Left cardiac atrium (tissue), 4 donors: ENCODE measurements around the gene SUSD1. TPM values are rescaled to one million over a fixed set of nuclear protein-coding genes. Genes with fewer than 3 reads are reported as not detected.
A peak's percentile ranks its signal among the peaks of the same experiment; 100 is the strongest.
"Not testable (repeated sequence)": the region's sequence is repeated elsewhere in the genome, so short reads cannot be mapped to it uniquely, and the experiment has no call there.

Experiments used
- ATAC-seq, 2 donors: fragments of 200-7000 bp; cut with Tn5 transposase; one replicate each; pipeline ENCODE4 v1.9.1; 2020; ENCODE audit warnings: mild to moderate bottlenecking in 2 of 2, moderate library complexity in 2 of 2
- DNase-seq: peaks from one replicate; pipeline ENCODE4 v3.0.0-alpha.2; 2020
- intact Hi-C, 2 donors: fragments of 100-400 bp; cut with DNase I; formaldehyde crosslinking; loops; one replicate each; pipeline versions ENCODE4 v1.14.1 to v1.15.1; 2022 to 2023
- long read RNA-seq: library from polyadenylated mRNA; unstranded; transcript quantifications from one replicate; pipeline ENCODE4 v2.0.0, GENCODE V29; 2021
- total RNA-seq, 2 donors: library from RNA; stranded (reverse); fragmentation: NEBNext Ultra II Directional; extraction: Animal tissue kit (Norgen Biotek cat#: 25700); gene quantifications; one replicate each; pipeline ENCODE4 v1.2.1, GENCODE V29; 2021
- donor health status: DM: no; HTN: yes; CAD: no.
- donor health status: DM: no; HTN: yes; CAD: no; lungs with severe emphysema.
- donor health status: DM: yes; HTN: yes; CAD: no.
- donor health status: Dilated cardiomyopathy.

SUSD1 gene
- 10 to 100 TPM in 1 of 2 donors, 1 to 10 TPM in 1; 9.4 to 13.7 TPM for total RNA-seq
- long read RNA-seq, partial matches to known transcripts, result 2 of 3 reads
- long read RNA-seq, other reads (novel, unspliced or antisense), result 0 of 3 reads

DNA sequence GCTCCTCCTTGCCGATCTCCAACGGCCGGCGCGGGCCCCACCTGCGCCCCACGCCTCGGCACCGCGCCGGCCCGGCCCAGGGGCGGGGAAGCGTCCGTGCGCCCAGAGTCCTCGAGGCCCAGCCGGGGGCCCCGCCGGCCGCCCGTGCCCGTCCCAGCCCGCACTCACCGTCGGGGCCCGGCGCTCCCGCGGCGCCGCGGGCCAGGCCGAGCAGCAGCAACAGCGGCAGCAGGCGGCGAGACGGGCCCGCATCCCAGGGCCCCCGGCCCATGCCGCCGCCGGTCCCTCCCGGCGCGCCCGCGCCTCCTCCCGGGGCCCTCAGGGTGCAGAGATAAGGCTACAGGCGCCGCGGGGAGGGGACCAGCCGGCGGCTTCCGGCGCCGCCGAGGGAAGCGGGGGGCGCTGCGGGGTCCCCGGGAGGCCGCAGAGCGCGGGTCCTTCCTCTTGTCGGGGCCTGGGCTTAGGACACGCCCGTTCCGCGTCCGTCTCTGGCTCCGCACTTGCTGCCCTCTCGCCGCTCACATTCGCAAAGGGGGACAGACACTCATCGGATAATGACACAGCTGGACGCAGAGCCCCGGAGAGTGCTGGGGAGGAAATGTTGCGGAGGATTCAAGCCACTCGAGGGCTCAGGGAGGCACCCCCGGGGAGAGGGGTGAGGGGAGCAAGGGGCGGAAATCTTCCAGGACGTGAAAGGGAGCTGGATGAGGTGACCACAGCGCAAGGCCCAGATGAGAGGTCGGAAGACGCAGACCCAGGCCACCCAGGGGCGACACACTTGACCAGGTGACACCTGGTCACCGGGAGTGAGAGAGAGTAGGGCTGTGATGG lies at the start of gene SUSD1:
TSS of gene SUSD1 (minus strand) at position 333 of the 831 bp plus-strand sequence. CDS start at position 271, 62 bp downstream.
- intact Hi-C loops, result no loop called here
- ATAC-seq (peak; percentile 62 to 68), DNase-seq (peak; percentile 56)

DNA sequence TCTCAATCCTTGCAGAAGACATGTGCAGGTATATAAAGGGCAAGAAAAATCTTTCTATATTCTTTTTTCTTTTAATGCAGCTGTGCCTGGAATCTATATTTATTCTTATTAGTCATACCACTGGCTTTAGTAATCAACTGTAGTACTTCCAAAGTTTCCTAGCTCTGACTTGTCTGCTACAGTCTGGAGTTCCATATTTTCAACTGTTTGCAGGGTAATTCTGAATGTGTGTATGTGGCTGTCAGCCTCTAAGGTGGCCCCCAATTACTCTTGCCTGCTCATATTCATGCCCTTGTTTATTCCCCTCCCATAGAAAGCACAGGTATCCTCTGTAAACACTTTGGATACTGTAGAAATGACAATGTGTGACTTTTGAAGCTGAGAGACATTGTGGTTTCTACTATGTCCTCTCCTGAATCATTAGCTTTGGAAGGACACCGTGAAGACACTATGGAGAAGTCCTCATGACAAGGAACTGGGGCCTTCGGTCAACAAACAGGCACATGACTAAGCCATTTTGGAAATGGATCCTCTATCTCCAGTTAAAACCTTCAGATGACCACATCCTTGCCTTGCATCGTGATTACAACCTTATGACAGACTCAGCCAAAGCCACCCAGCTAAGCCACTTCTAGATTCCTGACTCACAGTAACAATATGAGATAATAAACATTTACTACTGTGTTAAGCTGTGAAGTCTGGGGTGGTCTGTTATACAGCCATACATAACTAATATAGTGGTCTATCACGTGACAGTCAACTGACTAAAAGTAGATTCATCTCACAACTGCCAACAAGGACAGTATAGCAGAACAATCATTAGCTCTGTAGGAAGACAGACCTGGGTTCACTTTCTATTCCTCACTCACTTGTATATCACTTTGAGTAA lies 49.5 kb upstream of the SUSD1 start:
- DNase-seq (no peak), ATAC-seq (no peak)
- intact Hi-C loops, result no loop called here

DNA sequence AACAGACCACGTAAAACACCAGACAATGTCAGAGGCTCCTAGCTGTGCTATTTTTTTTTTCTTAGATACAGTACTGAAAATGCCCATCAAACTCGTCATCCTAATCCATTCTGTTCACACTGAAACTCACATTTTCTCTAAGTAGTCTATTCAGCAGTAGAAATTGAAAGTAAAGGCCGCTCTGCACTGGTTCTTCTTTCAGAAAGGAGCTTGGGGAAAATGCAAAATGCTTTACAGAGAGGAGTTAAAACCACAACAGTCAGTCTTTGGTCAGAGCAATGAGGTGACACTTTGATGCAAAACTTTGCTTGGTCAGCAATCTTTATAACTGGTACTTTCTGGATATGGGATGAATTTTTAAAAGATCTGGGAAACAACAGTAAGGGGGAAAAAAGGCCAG lies 43.8 kb upstream of the SUSD1 start:
- ATAC-seq (no peak), DNase-seq (no peak)
- intact Hi-C loops, result no loop called here

DNA sequence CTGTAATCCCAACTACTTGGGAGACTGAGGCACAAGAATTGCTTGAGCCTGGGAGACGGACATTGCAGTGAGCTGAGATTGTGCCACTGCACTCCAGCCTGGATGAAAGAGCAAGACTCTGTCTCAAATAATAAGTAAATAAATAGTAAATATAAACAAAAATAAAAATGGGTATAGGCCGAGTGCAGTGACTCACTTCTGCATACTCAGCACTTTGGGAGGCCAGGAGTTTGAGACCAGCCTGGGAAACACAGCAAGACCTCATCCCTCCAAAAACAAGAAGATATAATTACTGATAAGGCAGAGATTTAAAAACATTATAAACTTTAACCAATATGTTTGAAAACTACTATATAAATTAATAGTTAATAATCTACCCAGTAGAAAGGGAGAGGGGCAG lies 37.8 kb upstream of the SUSD1 start:
- DNase-seq, result no peak
- no peak for ATAC-seq
- intact Hi-C loops, result no loop called here

DNA sequence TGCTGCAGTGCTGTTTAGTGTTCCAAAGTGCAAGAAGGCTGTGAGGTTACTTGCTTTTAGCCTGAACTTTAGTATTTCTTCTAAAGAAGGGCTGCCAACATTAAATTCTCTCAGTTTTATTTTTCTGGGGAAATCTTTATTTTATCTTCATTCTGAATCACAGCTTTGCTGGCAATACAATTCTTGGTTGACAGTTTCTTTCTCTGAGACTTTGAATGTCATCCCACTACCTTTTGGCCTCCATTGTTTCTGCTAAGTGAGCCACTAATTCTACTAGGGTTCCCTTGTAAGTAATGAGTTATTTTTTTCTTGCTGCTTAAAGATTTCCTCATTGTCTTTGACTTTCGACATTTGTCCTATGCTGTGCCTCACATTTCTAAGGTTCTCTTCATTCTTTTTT lies 32.4 kb upstream of the SUSD1 start:
- intact Hi-C loops, result no loop called here
- no peak for DNase-seq
- ATAC-seq, result no peak

DNA sequence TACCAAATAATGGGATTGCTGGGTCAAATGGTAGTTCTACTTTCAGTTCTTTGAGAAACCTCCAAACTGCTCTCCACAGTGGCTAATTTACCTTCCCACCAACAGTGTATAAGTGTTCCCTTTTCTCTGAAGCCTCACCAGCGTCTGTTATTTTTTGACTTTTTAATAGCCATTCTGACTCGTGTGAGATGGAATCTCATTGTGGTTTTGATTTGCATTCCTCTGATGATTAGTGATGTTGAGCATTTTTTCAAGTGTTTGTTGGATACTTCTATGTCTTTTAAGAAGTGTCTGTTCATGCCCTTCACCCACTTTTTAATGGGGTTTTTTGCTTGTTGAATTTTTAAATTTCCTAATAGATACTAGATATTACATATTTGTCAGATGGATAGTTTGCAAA lies 28.4 kb upstream of the SUSD1 start:
- DNase-seq (no peak), ATAC-seq (no peak)
- intact Hi-C loops, result no loop called here

DNA sequence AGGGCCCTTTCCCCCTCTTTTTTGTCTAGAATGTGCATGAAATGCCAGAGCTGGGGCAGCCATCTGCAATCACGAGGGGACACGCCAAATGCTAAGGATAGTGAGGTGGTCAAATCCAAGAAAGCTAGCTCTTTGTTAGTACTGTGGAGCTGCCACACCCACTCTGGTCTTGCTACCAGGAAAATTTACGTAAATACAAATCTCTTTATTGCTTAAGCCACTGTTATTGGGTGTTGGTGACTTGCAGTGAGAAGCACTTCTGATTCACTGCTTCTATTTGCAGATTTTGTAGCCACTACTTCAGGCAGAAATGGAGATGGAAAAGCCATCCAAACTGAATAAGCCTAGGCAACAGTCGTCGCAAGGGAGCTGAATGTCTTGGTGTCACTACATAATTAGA lies 25.6 kb upstream of the SUSD1 start:
- intact Hi-C loops, result no loop called here
- ATAC-seq (no peak), DNase-seq (no peak)

DNA sequence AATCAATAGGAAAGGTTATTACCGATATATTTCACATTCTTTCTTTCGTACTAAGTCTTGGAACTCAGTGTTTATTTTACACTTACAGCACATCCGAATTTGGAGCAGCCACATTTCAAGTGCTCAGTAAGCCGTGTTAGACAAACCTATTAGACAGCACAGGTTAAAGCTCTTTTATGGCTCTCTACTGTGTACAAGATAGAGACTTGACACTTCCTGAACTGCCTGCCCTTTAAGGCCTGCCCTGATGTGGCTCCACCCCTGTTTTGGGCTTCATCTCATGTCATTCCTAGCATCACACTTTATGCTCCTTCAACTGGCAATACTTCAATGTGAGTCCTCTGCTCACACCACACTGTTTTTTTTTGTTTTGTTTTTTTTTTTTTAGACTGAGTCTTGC lies 23.5 kb upstream of the SUSD1 start:
- DNase-seq (no peak), ATAC-seq (no peak)
- intact Hi-C loops, result no loop called here

DNA sequence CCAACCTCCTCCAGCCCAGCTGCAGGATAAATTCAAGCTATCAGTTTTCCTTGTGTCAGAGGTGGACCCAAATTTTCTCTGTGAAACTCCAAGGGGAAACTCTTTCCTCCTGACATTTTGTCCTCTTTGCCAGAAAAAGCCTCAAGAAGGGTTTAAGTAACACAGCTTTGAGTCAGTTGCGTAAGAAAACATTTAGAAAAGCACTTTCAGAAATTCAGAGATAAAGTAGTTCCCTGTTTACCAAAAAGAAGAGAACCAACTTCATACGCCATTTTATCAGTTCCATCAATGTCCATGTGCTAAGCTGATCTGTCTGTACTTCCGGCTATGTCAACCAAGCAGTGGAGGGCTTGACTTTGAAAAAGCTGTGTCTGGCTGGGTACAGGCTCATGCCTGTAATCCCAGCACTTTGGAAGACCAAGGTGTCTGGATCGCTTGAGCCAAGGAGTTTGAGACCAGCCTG lies 19.9 kb upstream of the SUSD1 start:
- DNase-seq (no peak), ATAC-seq (peak; percentile 62 to 80)
- intact Hi-C loops, result no loop called here

DNA sequence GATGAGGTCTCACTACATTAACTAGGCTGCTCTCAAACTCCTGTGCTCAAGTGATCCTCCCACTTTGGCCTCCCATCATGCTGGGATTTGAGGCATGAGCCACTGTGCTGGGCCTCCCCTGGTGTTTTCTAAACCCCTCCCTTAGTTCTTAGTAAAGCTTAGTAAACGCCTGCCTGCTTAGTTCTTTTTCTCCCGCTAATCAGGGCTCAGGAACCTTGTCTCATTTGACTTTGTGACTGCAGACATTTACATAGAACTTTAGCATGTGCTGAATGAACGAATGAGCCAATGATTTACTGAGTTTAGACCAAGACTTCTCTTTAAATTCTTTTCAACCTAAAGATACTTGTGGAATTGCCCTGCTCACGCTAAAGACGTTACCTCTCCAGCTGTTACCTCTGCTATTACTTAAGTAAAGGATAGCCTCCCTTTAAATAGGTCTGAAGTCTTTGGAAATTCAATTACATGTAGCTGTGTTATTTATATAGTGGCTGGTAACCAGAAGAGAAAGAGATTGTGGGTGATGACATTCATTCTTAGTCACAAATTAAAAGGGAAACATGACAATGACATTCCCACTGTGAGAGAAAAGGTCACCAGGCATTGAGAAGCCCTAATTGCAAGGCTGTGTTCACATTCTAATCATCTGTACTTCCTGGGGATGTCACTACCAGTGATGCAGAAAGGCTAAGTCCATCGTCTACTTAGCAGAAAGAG lies 18.6 kb upstream of the SUSD1 start:
- DNase-seq (no peak), ATAC-seq (peak; percentile 10 to 20)
- intact Hi-C loops, result no loop called here

DNA sequence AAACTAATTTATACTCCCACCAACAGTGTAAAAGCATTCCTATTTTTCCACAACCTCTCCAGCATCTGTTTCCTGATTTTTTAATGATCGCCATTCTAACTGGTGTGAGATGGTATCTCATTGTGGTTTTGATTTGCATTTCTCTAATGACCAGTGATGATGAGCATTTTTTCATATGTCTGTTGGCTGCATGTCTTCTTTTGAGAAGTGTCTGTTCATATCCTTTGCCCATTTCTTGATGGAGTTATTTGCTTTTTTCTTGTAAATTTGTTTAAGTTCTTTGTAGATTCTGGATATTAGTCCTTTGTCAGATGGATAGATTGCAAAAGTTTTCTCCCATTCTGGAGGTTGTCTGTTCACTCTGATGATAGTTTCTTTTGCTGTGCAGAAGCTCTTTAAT lies 15.2 kb upstream of the SUSD1 start:
- ATAC-seq, intact Hi-C loops, DNase-seq: not testable (repeated sequence)

DNA sequence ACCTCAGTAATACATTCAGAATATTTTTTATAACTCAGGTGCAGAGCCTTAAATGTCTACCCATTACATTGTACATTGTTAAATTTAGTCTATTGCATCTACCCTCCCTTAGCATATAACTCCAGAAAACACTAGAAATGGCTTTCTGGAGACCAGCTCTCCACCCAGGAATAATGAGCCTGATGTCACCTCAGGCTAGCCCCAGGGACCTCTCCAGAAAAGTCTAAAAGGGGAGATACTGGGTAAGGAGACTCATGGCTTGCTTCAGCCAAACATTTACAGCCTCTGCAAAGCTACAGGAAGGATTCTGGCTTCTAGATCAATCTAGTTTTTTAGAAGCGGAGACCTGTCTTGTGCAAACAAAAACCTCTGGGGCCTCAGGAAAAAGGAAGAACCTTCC lies 13.8 kb upstream of the SUSD1 start:
- ATAC-seq (no peak), DNase-seq (no peak)
- intact Hi-C loops, result no loop called here

DNA sequence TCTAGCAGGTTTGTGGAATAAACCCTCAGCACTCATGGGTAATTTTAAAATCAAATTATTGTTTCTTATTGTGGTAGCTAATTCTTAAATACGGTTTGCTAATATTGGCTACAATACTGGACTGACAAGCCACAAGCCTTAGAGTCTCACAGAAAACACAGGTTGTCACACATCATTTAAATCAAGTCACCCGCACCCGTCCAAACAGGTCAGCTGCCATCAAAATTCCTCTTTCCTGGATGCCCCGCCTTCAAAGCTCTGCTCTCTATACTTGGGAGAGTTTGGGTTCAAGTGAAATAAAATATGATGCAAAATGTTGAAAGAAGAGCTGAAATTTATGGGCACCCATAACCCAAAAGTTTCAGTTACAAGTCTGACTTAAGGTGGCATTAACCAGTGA lies 12.3 kb upstream of the SUSD1 start:
- intact Hi-C loops, result no loop called here
- no peak for ATAC-seq

DNA sequence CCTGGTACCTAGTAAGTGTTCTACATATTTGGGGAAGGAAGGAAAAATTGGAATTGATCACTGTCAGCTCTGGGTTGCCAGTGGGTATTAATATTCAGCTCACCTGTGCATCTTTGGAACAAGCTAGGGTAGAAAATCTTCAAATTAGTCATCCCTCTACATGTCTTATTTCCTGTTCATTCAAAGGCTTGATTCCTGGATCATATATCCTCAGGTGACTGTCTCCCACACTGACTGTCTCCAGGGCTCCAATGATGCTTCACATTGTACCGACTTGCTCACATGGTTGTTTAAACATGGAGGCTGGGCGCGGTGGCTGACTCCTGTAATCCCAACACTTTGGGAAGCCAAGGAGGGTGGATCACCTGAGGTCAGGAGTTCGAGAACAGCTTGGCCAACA lies 11.6 kb upstream of the SUSD1 start:
- DNase-seq (no peak), ATAC-seq (no peak)
- intact Hi-C loops, result no loop called here

More for the DNA sequence above, 12.3 kb upstream of the SUSD1 start:
- DNase-seq, result no peak

DNA sequence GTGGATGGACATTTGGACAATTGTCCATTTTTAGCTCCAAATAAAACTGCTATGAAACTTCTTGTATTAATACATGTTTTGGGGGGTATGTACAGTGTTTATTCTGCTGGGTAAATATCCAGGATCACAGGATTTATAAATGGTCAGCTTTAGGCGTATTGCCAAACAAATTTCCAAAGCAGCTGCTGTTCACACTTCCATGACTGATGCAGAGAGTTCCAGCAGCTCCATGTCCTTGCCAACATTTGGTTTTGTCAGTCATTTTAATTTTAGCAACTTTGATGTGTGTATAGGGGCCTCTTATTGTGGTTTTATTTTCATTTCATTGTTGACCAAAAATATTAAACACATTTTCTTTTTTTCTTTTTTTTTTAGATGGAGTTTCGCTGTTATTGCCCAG lies 9.8 kb upstream of the SUSD1 start:
- intact Hi-C loops, result no loop called here
- DNase-seq (no peak), ATAC-seq (no peak)

DNA sequence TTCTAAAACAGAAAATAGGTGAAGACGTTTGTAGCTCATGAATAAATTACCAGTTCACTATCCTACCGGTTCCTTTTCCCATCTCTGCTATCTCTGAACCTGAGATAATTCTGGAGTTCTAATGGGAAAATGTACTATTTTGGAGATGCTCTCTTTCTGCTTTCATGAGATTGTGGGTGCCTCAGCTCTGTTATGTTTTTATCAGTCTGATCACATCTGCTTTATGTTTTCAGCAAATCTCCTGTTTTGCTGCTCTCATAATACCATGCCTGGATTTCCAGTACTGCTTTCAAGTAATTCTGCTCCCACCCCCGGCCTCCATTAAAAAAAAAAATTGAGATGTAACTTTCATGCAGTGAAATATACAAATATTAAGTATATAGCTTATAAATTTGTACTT lies 9.1 kb upstream of the SUSD1 start:
- intact Hi-C loops, result no loop called here
- ATAC-seq, result no peak
- DNase-seq, result no peak

DNA sequence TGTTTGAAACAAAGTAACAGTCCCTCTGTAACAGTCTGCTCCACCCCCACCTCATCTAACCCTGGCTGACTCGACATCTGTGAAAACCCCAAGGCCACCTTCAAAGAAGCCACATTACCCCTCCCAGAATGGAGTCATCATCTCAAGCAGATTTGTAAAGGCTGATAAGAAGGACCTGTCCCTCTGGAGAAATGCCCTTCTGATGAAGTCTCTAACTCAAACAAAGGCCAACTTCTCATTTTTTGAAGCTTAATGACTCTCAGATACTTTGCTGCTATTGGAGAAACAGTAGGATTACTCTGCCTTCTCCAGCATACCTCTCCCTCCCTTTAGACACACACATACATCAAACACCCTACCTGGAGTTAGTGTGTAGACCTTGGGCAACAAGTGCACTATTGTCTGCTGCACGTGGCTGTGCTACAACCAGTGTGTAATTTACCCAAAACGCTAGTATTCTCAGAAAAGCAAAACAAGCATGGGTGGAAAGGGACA lies 5.3 kb upstream of the SUSD1 start:
- ATAC-seq (no peak), DNase-seq (no peak)
- intact Hi-C loops, result no loop called here

DNA sequence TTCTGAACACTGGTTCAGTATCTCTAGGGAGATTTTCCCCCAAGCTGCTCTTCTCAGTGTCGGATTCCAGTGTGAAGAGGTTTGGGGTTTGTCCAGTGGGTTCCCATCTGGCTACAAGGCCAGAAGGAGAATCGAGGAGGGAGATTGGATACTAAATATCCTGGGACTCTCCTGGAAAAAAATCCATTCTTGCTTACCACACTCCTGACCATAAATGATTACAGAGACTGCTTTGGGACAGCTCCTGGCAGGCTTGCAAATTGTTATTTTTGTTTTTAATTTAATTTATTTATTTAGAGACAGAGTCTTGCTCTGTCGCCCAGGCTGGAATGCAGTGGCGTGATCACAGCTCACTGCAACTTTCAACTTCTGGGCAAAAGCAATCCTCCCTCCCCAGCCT lies 4.7 kb upstream of the SUSD1 start:
- DNase-seq (no peak), ATAC-seq (peak in 1 of 2 donors; percentile 29)
- intact Hi-C loops, result no loop called here

DNA sequence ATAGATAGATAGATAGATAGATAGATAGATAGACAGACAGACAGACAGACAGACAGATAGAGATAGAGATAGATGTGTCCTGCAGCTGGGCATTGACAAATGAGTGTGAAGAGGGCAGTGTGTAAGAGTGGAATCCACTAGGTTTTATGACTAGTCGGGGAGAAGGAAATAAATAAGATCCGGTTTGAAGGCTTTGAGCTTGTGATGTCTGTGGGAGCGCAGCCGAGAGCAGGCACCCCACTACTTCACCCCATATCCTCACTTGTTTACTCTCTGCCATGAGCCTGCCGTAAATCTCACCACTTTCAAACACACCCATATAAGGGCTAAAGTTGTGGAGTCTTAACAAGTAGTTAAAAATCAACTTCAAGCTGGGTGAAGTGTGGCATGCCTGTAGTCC lies 1.4 kb upstream of the SUSD1 start:
- no peak for DNase-seq
- ATAC-seq, result no peak
- intact Hi-C loops, result no loop called here
